A549 (cell line): Measurements from ENCODE around the gene GBF1.

Experiments
- CBX2 ChIP-seq: fragments of 200-600 bp; sonication (generic); IDR thresholded peaks from 2 replicates; pipeline ENCODE4 v1.6.1; 2016; ENCODE audit warnings: low read depth, mild to moderate bottlenecking, borderline replicate concordance
- FOSL2 ChIP-seq, 2 experiments: fragments of 450-650 bp in 1 of 2; fragments of >200 bp in 1 of 2; sonication (Bioruptor Twin) in 1 of 2; formaldehyde crosslinking; IDR thresholded peaks; 2 replicates each; pipeline versions ENCODE4 v1.5.0 to v1.6.1; 2016 to 2020; ENCODE audit warnings: mild to moderate bottlenecking in 1 of 2, moderate library complexity in 1 of 2
- MYC ChIP-seq: IDR thresholded peaks from 2 replicates; pipeline ENCODE4 v1.6.1; 2012; ENCODE audit warnings: mild to moderate bottlenecking, inconsistent platforms, low read length, improper control_type of control experiment, borderline replicate concordance
- POLR2A ChIP-seq: IDR thresholded peaks from 2 replicates; pipeline ENCODE4 v1.6.1; 2012; ENCODE audit warnings: mild to moderate bottlenecking, low read length
- RAD21 ChIP-seq, 2 experiments: fragments of >200 bp in 1 of 2; sonication (Bioruptor Twin) in 1 of 2; formaldehyde crosslinking in 1 of 2; IDR thresholded peaks in 1 of 2; conservative IDR thresholded peaks in 1 of 2; 2 replicates in 1 of 2; 3 replicates in 1 of 2; pipeline ENCODE4 v1.6.1; 2012 to 2018; ENCODE audit warnings: inconsistent platforms in 1 of 2
- REST ChIP-seq: fragments of 200-600 bp; sonication (generic); IDR thresholded peaks from 2 replicates; pipeline ENCODE4 v1.6.1; 2016; ENCODE audit warnings: antibody characterized with exemption, mild to moderate bottlenecking, moderate library complexity
- SMC3 ChIP-seq: fragments of >200 bp; sonication (Bioruptor Twin); formaldehyde crosslinking; IDR thresholded peaks from 3 replicates; pipeline ENCODE4 v1.6.1; 2018; ENCODE audit warnings: inconsistent platforms
- TF ChIP-seq, protein P1 (sequence below): IDR thresholded peaks from 2 replicates; pipeline ENCODE4 v1.6.1; 2012
- TF ChIP-seq, protein P2 (sequence below): fragments of >200 bp; sonication (Bioruptor Twin); formaldehyde crosslinking; IDR thresholded peaks from 3 replicates; pipeline ENCODE4 v1.5.1; 2016

DNA sequence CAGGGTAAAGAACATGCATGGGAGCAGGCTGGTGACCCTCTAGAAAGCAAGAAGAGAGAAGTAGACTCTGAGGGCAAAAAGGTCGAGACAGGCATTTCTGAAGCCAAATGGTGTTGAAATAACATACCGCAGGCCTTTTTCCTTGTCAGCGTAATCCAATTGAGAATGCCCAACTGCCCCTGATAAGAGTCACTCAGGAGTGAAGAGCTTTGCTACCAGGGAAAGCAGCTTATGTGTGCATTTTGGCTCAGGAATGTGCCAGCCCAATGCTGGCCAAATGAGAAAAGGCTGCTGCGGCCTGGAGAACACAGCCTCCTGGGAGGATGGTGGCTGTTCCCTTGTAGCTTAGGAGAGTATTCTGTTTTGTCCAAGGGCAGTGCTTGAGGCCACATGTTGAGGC is 88.8 kb downstream of the GBF1 start:
- TF ChIP-seq, protein P1, sequence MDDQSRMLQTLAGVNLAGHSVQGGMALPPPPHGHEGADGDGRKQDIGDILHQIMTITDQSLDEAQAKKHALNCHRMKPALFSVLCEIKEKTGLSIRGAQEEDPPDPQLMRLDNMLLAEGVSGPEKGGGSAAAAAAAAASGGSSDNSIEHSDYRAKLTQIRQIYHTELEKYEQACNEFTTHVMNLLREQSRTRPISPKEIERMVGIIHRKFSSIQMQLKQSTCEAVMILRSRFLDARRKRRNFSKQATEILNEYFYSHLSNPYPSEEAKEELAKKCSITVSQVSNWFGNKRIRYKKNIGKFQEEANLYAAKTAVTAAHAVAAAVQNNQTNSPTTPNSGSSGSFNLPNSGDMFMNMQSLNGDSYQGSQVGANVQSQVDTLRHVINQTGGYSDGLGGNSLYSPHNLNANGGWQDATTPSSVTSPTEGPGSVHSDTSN: no peak
- no peak for TF ChIP-seq SMC3
- TF ChIP-seq FOSL2 (IDR thresholded peaks at IDR 0.05): no peak
- no peak for TF ChIP-seq FOSL2 (CRISPR knock-in tag; IDR thresholded peaks at IDR 0.05)
- no peak for TF ChIP-seq RAD21 (conservative IDR thresholded peaks at IDR 0.05 in 1 of 2, IDR thresholded peaks at IDR 0.05 in 1 of 2)
- TF ChIP-seq, protein P2, sequence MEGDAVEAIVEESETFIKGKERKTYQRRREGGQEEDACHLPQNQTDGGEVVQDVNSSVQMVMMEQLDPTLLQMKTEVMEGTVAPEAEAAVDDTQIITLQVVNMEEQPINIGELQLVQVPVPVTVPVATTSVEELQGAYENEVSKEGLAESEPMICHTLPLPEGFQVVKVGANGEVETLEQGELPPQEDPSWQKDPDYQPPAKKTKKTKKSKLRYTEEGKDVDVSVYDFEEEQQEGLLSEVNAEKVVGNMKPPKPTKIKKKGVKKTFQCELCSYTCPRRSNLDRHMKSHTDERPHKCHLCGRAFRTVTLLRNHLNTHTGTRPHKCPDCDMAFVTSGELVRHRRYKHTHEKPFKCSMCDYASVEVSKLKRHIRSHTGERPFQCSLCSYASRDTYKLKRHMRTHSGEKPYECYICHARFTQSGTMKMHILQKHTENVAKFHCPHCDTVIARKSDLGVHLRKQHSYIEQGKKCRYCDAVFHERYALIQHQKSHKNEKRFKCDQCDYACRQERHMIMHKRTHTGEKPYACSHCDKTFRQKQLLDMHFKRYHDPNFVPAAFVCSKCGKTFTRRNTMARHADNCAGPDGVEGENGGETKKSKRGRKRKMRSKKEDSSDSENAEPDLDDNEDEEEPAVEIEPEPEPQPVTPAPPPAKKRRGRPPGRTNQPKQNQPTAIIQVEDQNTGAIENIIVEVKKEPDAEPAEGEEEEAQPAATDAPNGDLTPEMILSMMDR: no peak
- TF ChIP-seq POLR2A: no peak
- TF ChIP-seq REST: no peak
- TF ChIP-seq CBX2: no peak
- no peak for TF ChIP-seq MYC
